ENCODE data around the gene DIPK1C.
A peak's percentile ranks its signal among the peaks of the same experiment; 100 is the strongest.

The DIPK1C gene

DNA sequence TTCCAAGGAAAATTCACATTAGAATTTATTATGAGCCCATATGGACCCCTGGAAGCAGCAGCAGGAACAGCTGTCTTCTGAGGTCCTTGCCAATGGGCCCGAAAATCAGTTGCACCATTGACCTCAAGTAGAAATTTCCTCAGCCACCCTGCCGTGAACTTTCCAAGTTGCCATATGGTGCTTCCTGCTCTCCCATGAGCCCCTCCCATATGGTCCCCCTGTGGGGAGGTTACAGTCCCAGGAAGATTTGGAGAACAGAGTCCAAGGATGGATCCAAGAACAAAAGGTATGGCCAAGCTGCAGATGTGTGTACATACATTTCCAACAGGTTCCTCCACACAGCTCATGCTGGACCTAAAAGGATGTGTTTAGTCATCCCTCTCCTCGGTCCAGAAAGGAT is 34.6 kb downstream of the DIPK1C start:
- Mint-ChIP-seq H3K9me3 (no peaks in the 10 kb centered on the region), H3K36me3 (no peaks in the 10 kb centered on the region), H3K4me1 (peaks cover 4% of the 10 kb centered on the region), H3K4me3 (no peak overlapping the region), H3K27ac (no peak overlapping the region), H3K27me3 (no peaks in the 10 kb centered on the region)

DNA sequence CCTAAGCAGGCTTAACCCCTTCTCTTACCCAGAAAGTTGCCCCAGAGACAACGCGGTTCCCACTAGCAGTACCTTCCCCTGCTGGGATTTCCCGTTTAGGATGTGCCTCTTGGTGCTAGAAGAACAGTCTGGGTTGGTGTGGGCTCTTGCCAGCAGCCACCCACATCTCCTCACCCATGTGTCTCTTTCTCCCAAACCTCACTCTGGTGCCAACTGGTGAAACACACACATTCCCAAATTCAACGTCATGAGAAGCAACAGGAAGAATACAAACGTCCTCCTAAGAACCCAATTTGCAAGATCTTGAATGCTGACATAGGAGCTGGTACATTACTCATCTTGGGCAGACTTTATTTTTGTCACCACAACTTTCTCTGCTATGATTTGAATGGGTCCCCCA is 36.2 kb downstream of the DIPK1C start:
- H3K9me3 Mint-ChIP-seq: no peaks in the 10 kb centered on the region
- no peak overlapping the region for H3K4me3 Mint-ChIP-seq
- H3K27ac Mint-ChIP-seq: no peak overlapping the region
- H3K36me3 Mint-ChIP-seq: no peaks in the 10 kb centered on the region
- no peaks in the 10 kb centered on the region for H3K27me3 Mint-ChIP-seq
- peaks cover 4% of the 10 kb centered on the region for H3K4me1 Mint-ChIP-seq

GRCh38 chr18:74420481-74420880 is 36.6 kb downstream of the DIPK1C start:
- no peak overlapping the region for H3K27ac Mint-ChIP-seq
- H3K4me3 Mint-ChIP-seq: no peak overlapping the region
- peaks cover 4% of the 10 kb centered on the region for H3K4me1 Mint-ChIP-seq
- H3K36me3 Mint-ChIP-seq: no peaks in the 10 kb centered on the region
- no peaks in the 10 kb centered on the region for H3K27me3 Mint-ChIP-seq
- no peaks in the 10 kb centered on the region for H3K9me3 Mint-ChIP-seq

DNA sequence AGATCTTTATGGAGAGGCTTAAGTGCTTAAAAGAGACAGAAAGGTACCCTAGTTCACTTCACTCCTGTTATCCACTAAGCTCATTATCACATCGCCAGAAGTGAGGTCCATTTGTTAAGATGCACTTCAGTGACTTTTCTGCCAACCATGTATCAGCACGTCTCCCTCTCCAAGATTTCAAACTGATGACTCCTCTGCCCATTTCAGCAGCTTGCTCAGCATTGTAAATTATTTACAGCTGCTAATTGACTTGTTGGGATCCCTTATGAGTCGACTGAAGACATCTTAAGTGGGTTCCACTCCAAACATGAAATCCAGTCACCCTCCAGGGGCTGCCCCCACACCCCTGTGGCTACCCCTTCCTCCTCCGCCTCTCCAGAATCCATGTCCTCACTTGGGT is 37.3 kb downstream of the DIPK1C start:
- Mint-ChIP-seq H3K4me1 (peaks cover 4% of the 10 kb centered on the region), H3K4me3 (no peak overlapping the region), H3K27me3 (no peaks in the 10 kb centered on the region), H3K27ac (no peak overlapping the region), H3K36me3 (no peaks in the 10 kb centered on the region), H3K9me3 (no peaks in the 10 kb centered on the region)

DNA sequence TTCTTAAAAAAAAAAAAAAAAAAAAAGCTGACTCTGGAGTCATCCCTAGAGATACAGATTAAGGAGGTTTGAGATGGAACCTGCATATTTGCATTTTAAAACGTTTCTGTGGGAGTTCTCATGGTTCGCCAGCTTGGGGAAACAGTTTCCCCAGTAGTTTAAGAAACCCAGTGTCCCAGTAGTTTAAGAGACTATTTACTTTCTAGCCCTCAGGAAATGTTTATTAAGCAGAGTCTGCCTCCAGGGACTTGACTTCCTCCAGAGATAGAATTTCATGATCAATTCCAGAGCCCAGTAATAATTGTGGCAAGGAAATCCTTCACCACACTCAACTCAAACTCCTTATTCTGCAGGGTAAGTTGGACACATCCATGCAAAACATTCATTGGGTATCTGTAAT is 39.1 kb downstream of the DIPK1C start:
- Mint-ChIP-seq H3K27ac (no peak overlapping the region), H3K4me1 (no peaks in the 10 kb centered on the region), H3K9me3 (no peaks in the 10 kb centered on the region), H3K36me3 (no peaks in the 10 kb centered on the region), H3K27me3 (no peaks in the 10 kb centered on the region), H3K4me3 (no peak overlapping the region)

- Mint-ChIP-seq H3K9me3 (no peaks in the 10 kb centered on the region), H3K4me3 (no peak overlapping the region), H3K27ac (no peak overlapping the region), H3K27me3 (no peaks in the 10 kb centered on the region), H3K36me3 (no peaks in the 10 kb centered on the region), H3K4me1 (no peaks in the 10 kb centered on the region)
These were observed 41.0 kb downstream of the DIPK1C start for GRCh38 chr18:74416124-74416523.

- H3K27ac Mint-ChIP-seq: no peak overlapping the region
- no peaks in the 10 kb centered on the region for H3K36me3 Mint-ChIP-seq
- no peaks in the 10 kb centered on the region for H3K27me3 Mint-ChIP-seq
- H3K4me1 Mint-ChIP-seq: peaks cover 4% of the 10 kb centered on the region
- no peak overlapping the region for H3K4me3 Mint-ChIP-seq
- H3K9me3 Mint-ChIP-seq: no peaks in the 10 kb centered on the region
These were observed 42.1 kb downstream of the DIPK1C start for GRCh38 chr18:74414953-74415515.

GRCh38 chr18:74413836-74414235 is 43.3 kb downstream of the DIPK1C start:
- H3K27me3 Mint-ChIP-seq: no peaks in the 10 kb centered on the region
- H3K4me3 Mint-ChIP-seq: no peak overlapping the region
- H3K4me1 Mint-ChIP-seq: peaks cover 7% of the 10 kb centered on the region
- H3K9me3 Mint-ChIP-seq: no peaks in the 10 kb centered on the region
- H3K36me3 Mint-ChIP-seq: no peaks in the 10 kb centered on the region
- no peak overlapping the region for H3K27ac Mint-ChIP-seq

GRCh38 chr18:74412116-74412880 is 44.8 kb downstream of the DIPK1C start:
- H3K9me3 Mint-ChIP-seq: no peaks in the 10 kb centered on the region
- no peaks in the 10 kb centered on the region for H3K36me3 Mint-ChIP-seq
- no peak overlapping the region for H3K4me3 Mint-ChIP-seq
- no peaks in the 10 kb centered on the region for H3K27me3 Mint-ChIP-seq
- no peak overlapping the region for H3K27ac Mint-ChIP-seq
- peaks cover 22% of the 10 kb centered on the region for H3K4me1 Mint-ChIP-seq

- peaks cover 25% of the 10 kb centered on the region for H3K4me1 Mint-ChIP-seq
- H3K4me3 Mint-ChIP-seq: no peak overlapping the region
- no peaks in the 10 kb centered on the region for H3K36me3 Mint-ChIP-seq
- H3K9me3 Mint-ChIP-seq: no peaks in the 10 kb centered on the region
- H3K27ac Mint-ChIP-seq: no peak overlapping the region
- H3K27me3 Mint-ChIP-seq: no peaks in the 10 kb centered on the region
These were observed 45.6 kb downstream of the DIPK1C start for GRCh38 chr18:74411475-74411874.

- H3K36me3 Mint-ChIP-seq: no peaks in the 10 kb centered on the region
- peaks cover 25% of the 10 kb centered on the region for H3K4me1 Mint-ChIP-seq
- no peaks in the 10 kb centered on the region for H3K27me3 Mint-ChIP-seq
- no peaks in the 10 kb centered on the region for H3K9me3 Mint-ChIP-seq
- H3K4me3 Mint-ChIP-seq: no peak overlapping the region
- H3K27ac Mint-ChIP-seq: no peak overlapping the region
These were observed 46.6 kb downstream of the DIPK1C start for GRCh38 chr18:74410441-74410992.

- Mint-ChIP-seq H3K4me1 (peaks cover 25% of the 10 kb centered on the region), H3K4me3 (peak overlapping the region; percentile 83), H3K27ac (peak overlapping the region; percentile 87), H3K36me3 (no peaks in the 10 kb centered on the region), H3K9me3 (no peaks in the 10 kb centered on the region), H3K27me3 (no peaks in the 10 kb centered on the region)
These were observed 49.2 kb downstream of the DIPK1C start for GRCh38 chr18:74407888-74408287.

DNA sequence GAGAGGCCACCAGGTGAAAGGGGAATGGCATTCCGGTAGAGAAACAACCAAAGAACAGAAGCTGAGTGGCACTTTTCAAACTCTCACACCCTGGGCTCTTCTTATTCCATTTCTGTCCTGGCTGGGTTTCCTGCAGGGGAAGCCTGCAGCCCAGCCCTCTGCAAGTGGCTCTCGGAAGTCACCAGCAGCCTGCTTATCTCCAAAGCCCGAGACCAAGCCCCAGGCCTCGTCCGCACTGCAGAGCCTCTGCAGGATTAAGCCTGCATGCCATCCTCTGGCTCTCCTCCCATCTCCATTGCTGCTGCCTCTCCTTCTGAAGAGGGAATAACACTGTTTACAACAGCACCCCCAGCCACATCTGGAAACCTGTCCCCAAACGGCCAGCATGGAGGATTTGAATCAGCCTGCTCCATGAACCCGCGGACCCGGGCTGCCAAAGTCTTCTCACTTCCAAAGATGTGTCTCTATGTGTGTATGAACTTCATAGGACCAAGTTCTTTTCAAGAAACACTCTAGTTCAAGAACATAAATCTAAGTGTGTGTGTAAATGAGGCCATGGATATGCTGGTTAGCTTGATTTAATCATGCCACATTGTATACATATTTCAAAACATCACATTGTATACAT is 54.2 kb downstream of the DIPK1C start:
- Mint-ChIP-seq H3K9me3 (no peaks in the 10 kb centered on the region), H3K27me3 (no peaks in the 10 kb centered on the region), H3K36me3 (no peaks in the 10 kb centered on the region), H3K27ac (no peak overlapping the region), H3K4me3 (no peak overlapping the region), H3K4me1 (peaks cover 27% of the 10 kb centered on the region)

GRCh38 chr18:74400813-74401212 is 56.3 kb downstream of the DIPK1C start:
- Mint-ChIP-seq H3K36me3 (no peaks in the 10 kb centered on the region), H3K4me3 (no peak overlapping the region), H3K9me3 (no peaks in the 10 kb centered on the region), H3K27me3 (peaks cover 2% of the 10 kb centered on the region), H3K4me1 (peaks cover 18% of the 10 kb centered on the region), H3K27ac (no peak overlapping the region)

DNA sequence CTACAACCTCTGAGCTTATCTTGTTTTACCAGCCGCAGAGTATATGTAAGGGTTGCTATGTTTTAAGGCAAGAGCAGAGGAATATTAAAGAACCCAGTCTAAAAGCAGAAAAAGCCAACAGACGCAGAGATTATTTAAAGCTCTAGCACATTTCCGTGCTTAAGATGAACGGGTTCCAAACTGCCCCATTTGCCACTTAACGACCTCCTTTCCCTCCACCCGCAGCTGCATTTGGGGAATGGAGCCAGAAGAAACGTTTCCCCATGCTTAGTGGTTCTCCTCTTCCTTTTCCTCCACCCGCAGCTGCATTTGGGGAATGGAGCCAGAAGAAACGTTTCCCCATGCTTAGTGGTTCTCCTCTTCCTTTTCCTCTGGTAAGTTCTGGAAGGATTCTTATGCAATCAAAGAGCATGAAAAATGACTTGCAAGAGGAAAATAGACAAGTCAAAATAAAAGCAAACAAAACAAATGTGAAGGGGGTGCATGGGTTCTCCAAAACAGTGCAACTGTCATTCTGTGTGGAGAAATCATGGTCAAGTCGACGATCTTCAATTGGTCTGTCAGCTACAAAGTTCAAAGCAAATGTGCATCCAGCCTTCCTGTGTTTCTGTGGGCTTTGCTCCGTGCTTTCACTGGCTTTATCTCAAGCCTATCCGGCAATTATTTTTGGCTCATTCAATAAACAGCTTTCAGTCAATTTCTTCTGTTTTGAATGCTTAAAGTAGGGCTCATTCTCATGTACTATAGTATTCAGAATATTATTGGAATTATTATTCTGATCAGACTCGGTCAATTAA is 57.8 kb downstream of the DIPK1C start:
- Mint-ChIP-seq H3K36me3 (no peaks in the 10 kb centered on the region), H3K4me3 (no peak overlapping the region), H3K27me3 (peaks cover 2% of the 10 kb centered on the region), H3K9me3 (no peaks in the 10 kb centered on the region), H3K4me1 (peaks cover 18% of the 10 kb centered on the region), H3K27ac (peak overlapping the region; percentile 46)

Measured in activated naive CD4-positive, alpha-beta T cell treated with anti-CD3 and anti-CD28 coated beads, Interleukin-2, amount 50 U/mL, for 24 hours (primary cell).